ENCODE results near the gene PIF1.
A peak's percentile ranks its signal among the peaks of the same experiment; 100 is the strongest.

Gene PIF1

GRCh38 chr15:64774629-64775493 lies 50.6 kb downstream of the PIF1 start:
- ChIA-PET CTCF (no interaction called here), POLR2A (no interaction called here)
- DNase-seq (ENCODE audit: extremely low spot score) = peak; percentile 14
- no peak for TF ChIP-seq ELF4 (IDR thresholded peaks at IDR 0.05)
- TF ChIP-seq TARDBP (IDR thresholded peaks at IDR 0.05) = no peak
- TF ChIP-seq NFRKB (IDR thresholded peaks at IDR 0.05) = no peak
- no peak for TF ChIP-seq SP1 (IDR thresholded peaks at IDR 0.05)
- no peak for TF ChIP-seq SUZ12 (IDR thresholded peaks at IDR 0.05)
- no peak for TF ChIP-seq FOXM1 (IDR thresholded peaks at IDR 0.05; ENCODE audit: borderline replicate concordance)
- no peak for TF ChIP-seq FOXA1 (IDR thresholded peaks at IDR 0.05)
- TF ChIP-seq LEF1 (IDR thresholded peaks at IDR 0.05; ENCODE audit: borderline replicate concordance) = no peak
- TF ChIP-seq ZNF384 (IDR thresholded peaks at IDR 0.05) = no peak
- no peak for TF ChIP-seq L3MBTL2 (conservative IDR thresholded peaks at IDR 0.05)
- no peak for TF ChIP-seq CTBP1 (IDR thresholded peaks at IDR 0.05; ENCODE audit: borderline replicate concordance)
- no peak for TF ChIP-seq ARNT (IDR thresholded peaks at IDR 0.05)
- no peak for TF ChIP-seq HDGF (IDR thresholded peaks at IDR 0.05; ENCODE audit: borderline replicate concordance)
- no peak for TF ChIP-seq BHLHE40 (IDR thresholded peaks at IDR 0.05; ENCODE audit: borderline replicate concordance)
- no peak for TF ChIP-seq FOXK2 (IDR thresholded peaks at IDR 0.05)
- no peak for TF ChIP-seq PKNOX1 (IDR thresholded peaks at IDR 0.05)

GRCh38 chr15:64774037-64774628 lies 51.3 kb downstream of the PIF1 start:
- POLR2A ChIA-PET = no interaction called here
- DNase-seq (ENCODE audit: extremely low spot score) = no peak
- CTCF ChIA-PET = no interaction called here
- TF ChIP-seq LEF1 (IDR thresholded peaks at IDR 0.05; ENCODE audit: borderline replicate concordance) = no peak
- no peak for TF ChIP-seq HDGF (IDR thresholded peaks at IDR 0.05; ENCODE audit: borderline replicate concordance)
- no peak for TF ChIP-seq TARDBP (IDR thresholded peaks at IDR 0.05)
- TF ChIP-seq SP1 (IDR thresholded peaks at IDR 0.05) = no peak

- TF ChIP-seq BHLHE40 (IDR thresholded peaks at IDR 0.05; ENCODE audit: borderline replicate concordance) (no peak), PKNOX1 (IDR thresholded peaks at IDR 0.05) (no peak), NFRKB (IDR thresholded peaks at IDR 0.05) (no peak), ARNT (IDR thresholded peaks at IDR 0.05) (no peak), CTBP1 (IDR thresholded peaks at IDR 0.05; ENCODE audit: borderline replicate concordance) (no peak), ELF4 (IDR thresholded peaks at IDR 0.05) (no peak), HDGF (IDR thresholded peaks at IDR 0.05; ENCODE audit: borderline replicate concordance) (no peak), ZNF384 (IDR thresholded peaks at IDR 0.05) (no peak), L3MBTL2 (conservative IDR thresholded peaks at IDR 0.05) (no peak), FOXM1 (IDR thresholded peaks at IDR 0.05; ENCODE audit: borderline replicate concordance) (no peak), LEF1 (IDR thresholded peaks at IDR 0.05; ENCODE audit: borderline replicate concordance) (no peak)
- ChIA-PET POLR2A (no interaction called here), CTCF (no interaction called here)
- DNase-seq (ENCODE audit: extremely low spot score) = no peak
Observed at GRCh38 chr15:64773606-64774005, 51.8 kb downstream of the PIF1 start.

GRCh38 chr15:64772964-64773363 lies 52.5 kb downstream of the PIF1 start:
- TF ChIP-seq L3MBTL2 (conservative IDR thresholded peaks at IDR 0.05) = no peak
- TF ChIP-seq NFRKB (IDR thresholded peaks at IDR 0.05) = no peak
- no peak for TF ChIP-seq FOXM1 (IDR thresholded peaks at IDR 0.05; ENCODE audit: borderline replicate concordance)
- no peak for TF ChIP-seq CTBP1 (IDR thresholded peaks at IDR 0.05; ENCODE audit: borderline replicate concordance)
- TF ChIP-seq ZNF384 (IDR thresholded peaks at IDR 0.05) = no peak
- TF ChIP-seq PKNOX1 (IDR thresholded peaks at IDR 0.05) = no peak
- ChIA-PET POLR2A (no interaction called here), CTCF (no interaction called here)
- no peak for DNase-seq (ENCODE audit: extremely low spot score)

- no peak for DNase-seq (ENCODE audit: extremely low spot score)
- TF ChIP-seq BHLHE40 (IDR thresholded peaks at IDR 0.05; ENCODE audit: borderline replicate concordance) = no peak
- POLR2A ChIA-PET = no interaction called here
- CTCF ChIA-PET = no interaction called here
Observed at GRCh38 chr15:64772488-64772887, 53.0 kb downstream of the PIF1 start.

- TF ChIP-seq L3MBTL2 (conservative IDR thresholded peaks at IDR 0.05) = no peak
- no peak for TF ChIP-seq SP1 (IDR thresholded peaks at IDR 0.05)
- TF ChIP-seq NFRKB (IDR thresholded peaks at IDR 0.05) = no peak
- no peak for TF ChIP-seq CTBP1 (IDR thresholded peaks at IDR 0.05; ENCODE audit: borderline replicate concordance)
- no peak for TF ChIP-seq ELF4 (IDR thresholded peaks at IDR 0.05)
- no peak for TF ChIP-seq LEF1 (IDR thresholded peaks at IDR 0.05; ENCODE audit: borderline replicate concordance)
- no peak for TF ChIP-seq SUZ12 (IDR thresholded peaks at IDR 0.05)
- TF ChIP-seq FOXK2 (IDR thresholded peaks at IDR 0.05) = no peak
- TF ChIP-seq HDGF (IDR thresholded peaks at IDR 0.05; ENCODE audit: borderline replicate concordance) = no peak
- TF ChIP-seq FOXM1 (IDR thresholded peaks at IDR 0.05; ENCODE audit: borderline replicate concordance) = no peak
- TF ChIP-seq ARNT (IDR thresholded peaks at IDR 0.05) = no peak
- TF ChIP-seq PKNOX1 (IDR thresholded peaks at IDR 0.05) = no peak
- no peak for TF ChIP-seq FOXA1 (IDR thresholded peaks at IDR 0.05)
- no peak for TF ChIP-seq TARDBP (IDR thresholded peaks at IDR 0.05)
- TF ChIP-seq BHLHE40 (IDR thresholded peaks at IDR 0.05; ENCODE audit: borderline replicate concordance) = no peak
- no peak for TF ChIP-seq ZNF384 (IDR thresholded peaks at IDR 0.05)
- CTCF ChIA-PET = interaction anchor here (0.7 kb wide), 2 partner anchors 42 to 497 kb away, joined by 3 to 4 read pairs; no protein-coding TSS in a partner anchor
Observed at GRCh38 chr15:64770626-64771025, 54.8 kb downstream of the PIF1 start.

More at GRCh38 chr15:64770626-64771025, 54.8 kb downstream of the PIF1 start:
- POLR2A ChIA-PET = no interaction called here
- DNase-seq (ENCODE audit: extremely low spot score) = no peak
